K562 (cell line): ENCODE results near the gene IGLON5. TPM values are rescaled to one million over a fixed set of nuclear protein-coding genes. Genes with fewer than 3 reads are reported as not detected.

ENCODE experiments used
- ADNP ChIP-seq: fragments of 200-800 bp; sonication (Bioruptor generic); IDR thresholded peaks from 2 replicates; pipeline ENCODE4 v1.6.1; 2016; ENCODE audit warnings: missing genetic modification characterization, missing compliant biosample characterization
- E2F1 ChIP-seq: sonication (generic); formaldehyde crosslinking; IDR thresholded peaks from 2 replicates; pipeline ENCODE4 v1.8.1; 2023; ENCODE audit warnings: mild to moderate bottlenecking, missing genetic modification reagents, moderate library complexity
- MNT ChIP-seq, 2 experiments: fragments of 450-650 bp; conservative IDR thresholded peaks; 2 replicates each; pipeline ENCODE4 v1.6.1; 2017; ENCODE audit warnings: mild to moderate bottlenecking in 2 of 2, moderate library complexity in 2 of 2
- MYNN ChIP-seq, 2 experiments: sonication (generic); formaldehyde crosslinking in 1 of 2; IDR thresholded peaks; 2 replicates each; pipeline versions ENCODE4 v1.5.0 to v1.6.1; 2016 to 2020; ENCODE audit warnings: antibody characterized with exemption in 1 of 2, missing genetic modification reagents in 1 of 2
- SMARCA4 ChIP-seq: fragments of 450-650 bp; IDR thresholded peaks from 2 replicates; pipeline ENCODE4 v1.6.1; 2016
- STAG1 ChIP-seq: sonication (generic); formaldehyde crosslinking; IDR thresholded peaks from 2 replicates; pipeline ENCODE4 v1.5.0; 2020; ENCODE audit warnings: missing genetic modification reagents, borderline replicate concordance
- ZBTB26 ChIP-seq: fragments of 450-650 bp; formaldehyde crosslinking; IDR thresholded peaks from 2 replicates; pipeline ENCODE4 v1.4.0; 2022; ENCODE audit warnings: missing genetic modification characterization
- ZNF232 ChIP-seq: sonication (generic); formaldehyde crosslinking; IDR thresholded peaks from 2 replicates; pipeline ENCODE4 v1.8.0; 2022; ENCODE audit warnings: mild to moderate bottlenecking, missing genetic modification reagents
- ZNF639 ChIP-seq, 2 experiments: fragments of 200-800 bp in 1 of 2; sonication (Bioruptor generic) in 1 of 2; sonication (generic) in 1 of 2; formaldehyde crosslinking in 1 of 2; IDR thresholded peaks in 1 of 2; conservative IDR thresholded peaks in 1 of 2; 2 replicates each; pipeline versions ENCODE4 v1.5.0 to v1.6.1; 2016 to 2020; ENCODE audit warnings: missing compliant biosample characterization in 1 of 2, missing genetic modification characterization in 1 of 2, missing genetic modification reagents in 1 of 2
- polyA plus RNA-seq, 8 experiments: library from polyadenylated mRNA; depleted of rRNA in 4 of 8; stranded (reverse) in 5 of 8; unstranded in 3 of 8; fragments of >200 nt; fragmentation: Nextera tagmentation in 2 of 8; fragmentation: Illumina TruSeq in 1 of 8; extraction: Ambion mirVana in 2 of 8; extraction: Trizol in 1 of 8; gene quantifications; 2 replicates each; pipeline versions ENCODE4 v1.2.1 to v1.2.3, GENCODE V29; 2011 to 2014; ENCODE audit warnings: inconsistent platforms in 1 of 8, missing spikeins in 1 of 8
- total RNA-seq, 7 experiments: library from RNA; depleted of rRNA in 6 of 7; stranded (reverse); fragments of >200 nt in 6 of 7; fragmentation: Illumina TruSeq in 2 of 7; extraction: Trizol in 2 of 7; gene quantifications; 2 replicates each; pipeline versions ENCODE4 v1.2.1 to v1.2.3, GENCODE V29; 2011 to 2021; ENCODE audit warnings: low replicate concordance in 1 of 7
- TF ChIP-seq, protein P1 (sequence below): sonication (generic); formaldehyde crosslinking; IDR thresholded peaks from 2 replicates; pipeline ENCODE4 v1.8.1; 2023; ENCODE audit warnings: mild to moderate bottlenecking, missing genetic modification reagents
- TF ChIP-seq, protein P2 (sequence below), 2 experiments: IDR thresholded peaks; 2 replicates each; pipeline ENCODE4 v1.6.1; 2012; ENCODE audit warnings: improper control_type of control experiment in 2 of 2, low read depth in 2 of 2, low read length in 2 of 2, borderline replicate concordance in 1 of 2
- TF ChIP-seq, protein P3 (sequence below): fragments of 250-450 bp; sonication (Bioruptor Pico); IDR thresholded peaks from 2 replicates; pipeline ENCODE4 v1.8.0; 2022; ENCODE audit warnings: moderate library complexity, mild to moderate bottlenecking, inconsistent platforms

Gene IGLON5
- total and polyA plus RNA-seq, 9 of the 15 experiments (the other 6 are each of a cell fraction or from before 2014, with no cell fraction given), result 0.03 to 0.22 (median 0.14) TPM; not detected in 2

GRCh38 chr19:51367565-51368365 lies 56.3 kb downstream of the IGLON5 start (continued):
- TF ChIP-seq E2F1, result no peak; the same call in 1 of the 2 replicates
- TF ChIP-seq, protein P1, sequence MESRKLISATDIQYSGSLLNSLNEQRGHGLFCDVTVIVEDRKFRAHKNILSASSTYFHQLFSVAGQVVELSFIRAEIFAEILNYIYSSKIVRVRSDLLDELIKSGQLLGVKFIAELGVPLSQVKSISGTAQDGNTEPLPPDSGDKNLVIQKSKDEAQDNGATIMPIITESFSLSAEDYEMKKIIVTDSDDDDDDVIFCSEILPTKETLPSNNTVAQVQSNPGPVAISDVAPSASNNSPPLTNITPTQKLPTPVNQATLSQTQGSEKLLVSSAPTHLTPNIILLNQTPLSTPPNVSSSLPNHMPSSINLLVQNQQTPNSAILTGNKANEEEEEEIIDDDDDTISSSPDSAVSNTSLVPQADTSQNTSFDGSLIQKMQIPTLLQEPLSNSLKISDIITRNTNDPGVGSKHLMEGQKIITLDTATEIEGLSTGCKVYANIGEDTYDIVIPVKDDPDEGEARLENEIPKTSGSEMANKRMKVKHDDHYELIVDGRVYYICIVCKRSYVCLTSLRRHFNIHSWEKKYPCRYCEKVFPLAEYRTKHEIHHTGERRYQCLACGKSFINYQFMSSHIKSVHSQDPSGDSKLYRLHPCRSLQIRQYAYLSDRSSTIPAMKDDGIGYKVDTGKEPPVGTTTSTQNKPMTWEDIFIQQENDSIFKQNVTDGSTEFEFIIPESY (CRISPR knock-in tag), result 0 out of 2 replicates have a peak, but pooled peaks have one; percentile 9
- TF ChIP-seq ZBTB26, result 0 out of 2 replicates have a peak, but pooled peaks have one; percentile 15
- TF ChIP-seq, protein P2, sequence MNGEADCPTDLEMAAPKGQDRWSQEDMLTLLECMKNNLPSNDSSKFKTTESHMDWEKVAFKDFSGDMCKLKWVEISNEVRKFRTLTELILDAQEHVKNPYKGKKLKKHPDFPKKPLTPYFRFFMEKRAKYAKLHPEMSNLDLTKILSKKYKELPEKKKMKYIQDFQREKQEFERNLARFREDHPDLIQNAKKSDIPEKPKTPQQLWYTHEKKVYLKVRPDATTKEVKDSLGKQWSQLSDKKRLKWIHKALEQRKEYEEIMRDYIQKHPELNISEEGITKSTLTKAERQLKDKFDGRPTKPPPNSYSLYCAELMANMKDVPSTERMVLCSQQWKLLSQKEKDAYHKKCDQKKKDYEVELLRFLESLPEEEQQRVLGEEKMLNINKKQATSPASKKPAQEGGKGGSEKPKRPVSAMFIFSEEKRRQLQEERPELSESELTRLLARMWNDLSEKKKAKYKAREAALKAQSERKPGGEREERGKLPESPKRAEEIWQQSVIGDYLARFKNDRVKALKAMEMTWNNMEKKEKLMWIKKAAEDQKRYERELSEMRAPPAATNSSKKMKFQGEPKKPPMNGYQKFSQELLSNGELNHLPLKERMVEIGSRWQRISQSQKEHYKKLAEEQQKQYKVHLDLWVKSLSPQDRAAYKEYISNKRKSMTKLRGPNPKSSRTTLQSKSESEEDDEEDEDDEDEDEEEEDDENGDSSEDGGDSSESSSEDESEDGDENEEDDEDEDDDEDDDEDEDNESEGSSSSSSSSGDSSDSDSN (IDR thresholded peaks at IDR 0.05; ENCODE audit: borderline replicate concordance in 1 of 2, low read depth in 2 of 2, low read length in 2 of 2), result peak in 1 of 2 experiments; percentile 60; a peak in 1 of 4 replicates
- no peak for TF ChIP-seq ZNF232 (CRISPR knock-in tag)
- no peak for TF ChIP-seq ADNP
- TF ChIP-seq, protein P3, sequence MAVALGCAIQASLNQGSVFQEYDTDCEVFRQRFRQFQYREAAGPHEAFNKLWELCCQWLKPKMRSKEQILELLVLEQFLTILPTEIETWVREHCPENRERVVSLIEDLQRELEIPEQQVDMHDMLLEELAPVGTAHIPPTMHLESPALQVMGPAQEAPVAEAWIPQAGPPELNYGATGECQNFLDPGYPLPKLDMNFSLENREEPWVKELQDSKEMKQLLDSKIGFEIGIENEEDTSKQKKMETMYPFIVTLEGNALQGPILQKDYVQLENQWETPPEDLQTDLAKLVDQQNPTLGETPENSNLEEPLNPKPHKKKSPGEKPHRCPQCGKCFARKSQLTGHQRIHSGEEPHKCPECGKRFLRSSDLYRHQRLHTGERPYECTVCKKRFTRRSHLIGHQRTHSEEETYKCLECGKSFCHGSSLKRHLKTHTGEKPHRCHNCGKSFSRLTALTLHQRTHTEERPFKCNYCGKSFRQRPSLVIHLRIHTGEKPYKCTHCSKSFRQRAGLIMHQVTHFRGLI, result no peak
- TF ChIP-seq STAG1 (CRISPR knock-in tag), result no peak
- peak; percentile 8; the same call in 1 of the 2 replicates for TF ChIP-seq MYNN (IDR thresholded peaks at IDR 0.05)
- TF ChIP-seq MYNN (CRISPR knock-in tag; IDR thresholded peaks at IDR 0.05), result no peak
- TF ChIP-seq ZNF639 (CRISPR knock-in tag; conservative IDR thresholded peaks at IDR 0.05 in 1 of 2, IDR thresholded peaks at IDR 0.05 in 1 of 2), result peak in 1 of 2 experiments; percentile 73; a peak in 2 of 4 replicates
- TF ChIP-seq MNT (conservative IDR thresholded peaks at IDR 0.05), result peak; percentile 78 to 89; a peak in 3 of 4 replicates
- TF ChIP-seq SMARCA4, result no peak
